ENCODE results near the gene RAB9B.
A peak's percentile ranks its signal among the peaks of the same experiment; 100 is the strongest.

Gene RAB9B

GRCh38 chrX:103811858-103812257 lies 20.2 kb downstream of the RAB9B start:
- no peak for DNase-seq (ENCODE audit: low read depth)

GRCh38 chrX:103806862-103807474 lies 25.1 kb downstream of the RAB9B start:
- no peak for DNase-seq (ENCODE audit: low read depth)

- DNase-seq (ENCODE audit: low read depth), result no peak
These were observed 26.2 kb downstream of the RAB9B start for GRCh38 chrX:103805860-103806259.

- no peak for DNase-seq (ENCODE audit: low read depth)
These were observed 31.7 kb downstream of the RAB9B start for GRCh38 chrX:103800318-103800717.

GRCh38 chrX:103797691-103798090 lies 34.4 kb downstream of the RAB9B start:
- no peak for DNase-seq (ENCODE audit: low read depth)

- DNase-seq (ENCODE audit: low read depth), result no peak
These were observed 37.9 kb downstream of the RAB9B start for GRCh38 chrX:103794119-103794518.

- no peak for DNase-seq (ENCODE audit: low read depth)
These were observed 38.5 kb downstream of the RAB9B start for GRCh38 chrX:103793545-103793940.

- DNase-seq (ENCODE audit: low read depth), result peak; percentile 40
These were observed 39.0 kb downstream of the RAB9B start for GRCh38 chrX:103792916-103793544.

GRCh38 chrX:103791826-103792485 lies 40.1 kb downstream of the RAB9B start:
- DNase-seq (ENCODE audit: low read depth), result no peak

GRCh38 chrX:103791228-103791627 lies 40.8 kb downstream of the RAB9B start:
- DNase-seq (ENCODE audit: low read depth), result no peak

GRCh38 chrX:103789004-103789403 lies 43.1 kb downstream of the RAB9B start:
- DNase-seq (ENCODE audit: low read depth), result no peak

GRCh38 chrX:103783971-103784370 lies 48.1 kb downstream of the RAB9B start:
- DNase-seq (ENCODE audit: low read depth), result no peak

GRCh38 chrX:103783196-103783595 lies 48.9 kb downstream of the RAB9B start:
- DNase-seq (ENCODE audit: low read depth), result no peak

GRCh38 chrX:103782640-103783039 lies 49.4 kb downstream of the RAB9B start:
- no peak for DNase-seq (ENCODE audit: low read depth)

GRCh38 chrX:103781706-103782105 lies 50.4 kb downstream of the RAB9B start:
- no peak for DNase-seq (ENCODE audit: low read depth)

- DNase-seq (ENCODE audit: low read depth), result no peak
These were observed 51.0 kb downstream of the RAB9B start for GRCh38 chrX:103781062-103781402.

- DNase-seq (ENCODE audit: low read depth), result no peak
These were observed 51.6 kb downstream of the RAB9B start for GRCh38 chrX:103780336-103781061.

GRCh38 chrX:103779141-103779789 lies 52.8 kb downstream of the RAB9B start:
- DNase-seq (ENCODE audit: low read depth), result no peak

GRCh38 chrX:103776546-103776945 lies 55.5 kb downstream of the RAB9B start, which contains the start of gene PLP1:
Gene PLP1 (plus strand): TSS chrX:103776840. CDS start chrX:103776996, 156 bp downstream.
- DNase-seq (ENCODE audit: low read depth), result no peak

GRCh38 chrX:103774070-103774642 lies 57.9 kb downstream of the RAB9B start:
- peak; percentile 22 for DNase-seq (ENCODE audit: low read depth)

GRCh38 chrX:103773445-103773844 lies 58.6 kb downstream of the RAB9B start:
- DNase-seq (ENCODE audit: low read depth), result no peak

Data from GM04504 (cell line).